Measurements from ENCODE around the gene SNF8. TPM values are rescaled to one million over a fixed set of nuclear protein-coding genes. Genes with fewer than 3 reads are reported as not detected.

The SNF8 gene
- total and polyA plus RNA-seq, 9 of the 15 experiments (the other 6 are each of a cell fraction or from before 2014, with no cell fraction given) = 6.9 to 149 (median 117) TPM

GRCh38 chr17:48990882-48991357 lies 46.3 kb upstream of the SNF8 start (continued):
- no peak for TF ChIP-seq PYGO2 (tag; IDR thresholded peaks at IDR 0.05)
- TF ChIP-seq ADNP (tag; IDR thresholded peaks at IDR 0.05) = no peak
- no peak for TF ChIP-seq MECOM (CRISPR knock-in tag; IDR thresholded peaks at IDR 0.05)
- TF ChIP-seq HMGN3 (IDR thresholded peaks at IDR 0.05; ENCODE audit: borderline replicate concordance, extremely low read depth, insufficient read length, low read depth, low read length) = no peak
- TF ChIP-seq CREM (IDR thresholded peaks at IDR 0.05; ENCODE audit: low read depth) = no peak
- no peak for TF ChIP-seq RBM15 (IDR thresholded peaks at IDR 0.05; ENCODE audit: insufficient read depth, low read length)
- no peak for TF ChIP-seq SETDB1 (IDR thresholded peaks at IDR 0.05; ENCODE audit: low read length)
- no peak for TF ChIP-seq JUN (IDR thresholded peaks at IDR 0.05; ENCODE audit: borderline replicate concordance, low read depth, low read length)
- no peak for TF ChIP-seq JUN (CRISPR knock-in tag; IDR thresholded peaks at IDR 0.05; ENCODE audit: borderline replicate concordance)
- no peak for TF ChIP-seq EGR1 (conservative IDR thresholded peaks at IDR 0.05)
- TF ChIP-seq GMEB1 (CRISPR knock-in tag; IDR thresholded peaks at IDR 0.05) = no peak
- no peak for TF ChIP-seq RAD21 (CRISPR knock-in tag; conservative IDR thresholded peaks at IDR 0.05 in 1 of 2, IDR thresholded peaks at IDR 0.05 in 1 of 2)
- no peak for TF ChIP-seq XRCC5 (IDR thresholded peaks at IDR 0.05; ENCODE audit: low read depth, low read length)
- peak; percentile 54 for TF ChIP-seq POLR2A (conservative IDR thresholded peaks at IDR 0.05)
- TF ChIP-seq, protein P1, sequence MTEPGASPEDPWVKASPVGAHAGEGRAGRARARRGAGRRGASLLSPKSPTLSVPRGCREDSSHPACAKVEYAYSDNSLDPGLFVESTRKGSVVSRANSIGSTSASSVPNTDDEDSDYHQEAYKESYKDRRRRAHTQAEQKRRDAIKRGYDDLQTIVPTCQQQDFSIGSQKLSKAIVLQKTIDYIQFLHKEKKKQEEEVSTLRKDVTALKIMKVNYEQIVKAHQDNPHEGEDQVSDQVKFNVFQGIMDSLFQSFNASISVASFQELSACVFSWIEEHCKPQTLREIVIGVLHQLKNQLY (CRISPR knock-in tag; conservative IDR thresholded peaks at IDR 0.05) = no peak
- TF ChIP-seq KDM1A (IDR thresholded peaks at IDR 0.05) = no peak
- no peak for TF ChIP-seq TRIM25 (IDR thresholded peaks at IDR 0.05; ENCODE audit: borderline replicate concordance)
- TF ChIP-seq ARID1B (IDR thresholded peaks at IDR 0.05) = 0 out of 2 replicates have a peak, but pooled peaks have one; percentile 28
- TF ChIP-seq ZNF395 (CRISPR knock-in tag; IDR thresholded peaks at IDR 0.05) = no peak
- TF ChIP-seq ELF1 (tag; IDR thresholded peaks at IDR 0.05) = no peak
- TF ChIP-seq HDAC3 (IDR thresholded peaks at IDR 0.05; ENCODE audit: borderline replicate concordance, partially characterized antibody) = no peak
- no peak for TF ChIP-seq POLR2G (IDR thresholded peaks at IDR 0.05; ENCODE audit: low read depth, low read length)
- TF ChIP-seq, protein P2, sequence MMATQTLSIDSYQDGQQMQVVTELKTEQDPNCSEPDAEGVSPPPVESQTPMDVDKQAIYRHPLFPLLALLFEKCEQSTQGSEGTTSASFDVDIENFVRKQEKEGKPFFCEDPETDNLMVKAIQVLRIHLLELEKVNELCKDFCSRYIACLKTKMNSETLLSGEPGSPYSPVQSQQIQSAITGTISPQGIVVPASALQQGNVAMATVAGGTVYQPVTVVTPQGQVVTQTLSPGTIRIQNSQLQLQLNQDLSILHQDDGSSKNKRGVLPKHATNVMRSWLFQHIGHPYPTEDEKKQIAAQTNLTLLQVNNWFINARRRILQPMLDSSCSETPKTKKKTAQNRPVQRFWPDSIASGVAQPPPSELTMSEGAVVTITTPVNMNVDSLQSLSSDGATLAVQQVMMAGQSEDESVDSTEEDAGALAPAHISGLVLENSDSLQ (IDR thresholded peaks at IDR 0.05) = peak; percentile 71
- no peak for TF ChIP-seq PHB (CRISPR knock-in tag; IDR thresholded peaks at IDR 0.05)
